Neuronal stem cell (in vitro differentiated cells): ENCODE data around the gene LINC00632.

Experiments used
- DNase-seq: peaks from one replicate; pipeline ENCODE4 v3.0.0-alpha.2; 2013; ENCODE audit warnings: low spot score
- H2AFZ ChIP-seq: one replicate; pipeline ENCODE4 v1.6.1; 2013; ENCODE audit warnings: mild to moderate bottlenecking, low read length, inconsistent platforms
- H2AK5ac ChIP-seq: 2 replicates; pipeline ENCODE4 v1.6.1; 2013; ENCODE audit warnings: low read depth, mild to moderate bottlenecking, inconsistent platforms, low read length, moderate library complexity, mixed read lengths
- H2BK120ac ChIP-seq: 2 replicates; pipeline ENCODE4 v1.6.1; 2013; ENCODE audit warnings: low read depth, mild to moderate bottlenecking, inconsistent platforms, low read length, moderate library complexity, mixed read lengths
- H2BK12ac ChIP-seq: one replicate; pipeline ENCODE4 v1.6.1; 2013; ENCODE audit warnings: low read length, inconsistent platforms
- H2BK15ac ChIP-seq: 2 replicates; pipeline ENCODE4 v1.6.1; 2013; ENCODE audit warnings: mild to moderate bottlenecking, low read length, inconsistent platforms, mixed read lengths
- H2BK5ac ChIP-seq: one replicate; pipeline ENCODE4 v1.6.1; 2013; ENCODE audit warnings: inconsistent platforms, mild to moderate bottlenecking, low read length, moderate library complexity
- H3K14ac ChIP-seq: one replicate; pipeline ENCODE4 v1.6.1; 2013; ENCODE audit warnings: low read length, inconsistent platforms
- H3K18ac ChIP-seq: 2 replicates; pipeline ENCODE4 v1.6.1; 2013; ENCODE audit warnings: low read length, inconsistent platforms
- H3K23ac ChIP-seq: 2 replicates; pipeline ENCODE4 v1.6.1; 2013; ENCODE audit warnings: low read depth, mild to moderate bottlenecking, mixed read lengths, low read length, inconsistent platforms; ENCODE audit not compliant: poor library complexity
- H3K27ac ChIP-seq: replicated peaks from 3 replicates; pipeline ENCODE4 v1.5.1; 2013; ENCODE audit warnings: low read length, inconsistent platforms
- H3K27me3 ChIP-seq, 3 experiments: 2 replicates each; pipeline ENCODE4 v1.6.1; 2013; ENCODE audit warnings: low read length in 3 of 3, mild to moderate bottlenecking in 2 of 3, inconsistent platforms in 1 of 3, low read depth in 1 of 3, mixed read lengths in 1 of 3, moderate library complexity in 1 of 3; ENCODE audit not compliant: control insufficient read depth in 3 of 3, insufficient read depth in 3 of 3
- H3K36me3 ChIP-seq, 2 donors: replicated peaks in 1 of 2; 2 replicates each; pipeline ENCODE4 v1.6.1; 2013; ENCODE audit warnings: low read length in 2 of 2; ENCODE audit not compliant: control insufficient read depth in 2 of 2, insufficient read depth in 2 of 2
- H3K4ac ChIP-seq: 2 replicates; pipeline ENCODE4 v1.6.1; 2013; ENCODE audit warnings: inconsistent platforms, mild to moderate bottlenecking, low read length, moderate library complexity
- H3K4me1 ChIP-seq, 2 donors: 1 replicate in 1 of 2; 2 replicates in 1 of 2; pipeline ENCODE4 v1.6.1; 2013; ENCODE audit warnings: low read length in 2 of 2, low read depth in 1 of 2; ENCODE audit not compliant: control insufficient read depth in 2 of 2, insufficient read depth in 1 of 2
- H3K4me2 ChIP-seq: one replicate; pipeline ENCODE4 v1.6.1; 2013; ENCODE audit warnings: mild to moderate bottlenecking, low read length, inconsistent platforms; ENCODE audit not compliant: insufficient read depth, poor library complexity, severe bottlenecking
- H3K4me3 ChIP-seq, 2 donors: 2 replicates each; pipeline ENCODE4 v1.5.1; 2013; ENCODE audit warnings: low read length in 2 of 2, mild to moderate bottlenecking in 2 of 2, inconsistent platforms in 1 of 2, moderate library complexity in 1 of 2
- H3K79me1 ChIP-seq: one replicate; pipeline ENCODE4 v1.6.1; 2013; ENCODE audit warnings: low read depth, mild to moderate bottlenecking, inconsistent platforms, low read length, moderate library complexity
- H3K9ac ChIP-seq: one replicate; pipeline ENCODE4 v1.6.1; 2013; ENCODE audit warnings: mild to moderate bottlenecking, low read depth, low read length, inconsistent platforms; ENCODE audit not compliant: poor library complexity
- H3K9me3 ChIP-seq, 2 donors: replicated peaks in 1 of 2; 2 replicates each; pipeline versions ENCODE3 to v1.6.1; 2013; ENCODE audit warnings: low read length in 2 of 2, mild to moderate bottlenecking in 2 of 2, inconsistent platforms in 1 of 2, low read depth in 1 of 2, mixed read lengths in 1 of 2, moderate library complexity in 1 of 2; ENCODE audit not compliant: control insufficient read depth in 2 of 2, insufficient read depth in 1 of 2
- H4K8ac ChIP-seq: one replicate; pipeline ENCODE4 v1.6.1; 2013; ENCODE audit warnings: low read depth, mild to moderate bottlenecking, inconsistent platforms, low read length, moderate library complexity
- H4K91ac ChIP-seq: one replicate; pipeline ENCODE4 v1.6.1; 2013; ENCODE audit warnings: low read length, low read depth, mild to moderate bottlenecking, inconsistent platforms; ENCODE audit not compliant: poor library complexity
- WGBS, 2 donors: extraction: QIAGEN DNeasy Blood & Tissue Kit; methylation state at CpG; one replicate each; pipeline ENCODE4 v1.1.7; 2013; ENCODE audit warnings: missing lambda C conversion rate in 2 of 2, mixed read lengths in 1 of 2; ENCODE audit not compliant: insufficient read length in 2 of 2, insufficient replicate concordance in 1 of 2; ENCODE audit errors: extremely low coverage in 2 of 2; 5-methylcytosine and 5-hydroxymethylcytosine counted together

The LINC00632 gene

DNA sequence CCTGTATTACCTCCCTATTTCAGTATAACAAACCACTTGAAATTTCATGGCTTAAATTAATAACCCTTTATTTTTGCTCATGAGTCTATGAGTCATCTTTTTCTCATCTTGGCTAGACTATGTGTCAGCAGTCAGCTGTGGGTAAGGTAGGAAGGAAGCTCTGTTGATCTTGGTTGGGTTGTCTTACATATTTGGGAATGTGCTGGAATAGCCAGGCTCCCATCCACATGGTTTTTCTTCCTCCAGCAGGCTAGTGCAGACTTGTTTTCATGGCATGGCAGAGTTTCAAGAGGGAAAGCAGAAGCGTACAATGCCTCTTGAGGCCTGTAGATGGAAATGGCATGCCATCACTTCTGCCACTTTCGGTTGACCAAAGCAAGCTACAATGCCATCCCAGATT, 89.7 kb downstream of the LINC00632 start:
- Histone ChIP-seq H4K8ac (no peak overlapping the region), H3K4me3 (no peak overlapping the region), H3K18ac (no peak overlapping the region), H2BK12ac (no peak overlapping the region), H3K9ac (no peak overlapping the region), H3K27me3 (no peaks in the 10 kb centered on the region), H3K9me3 (no peaks in the 10 kb centered on the region), H2AK5ac (no peak overlapping the region), H3K23ac (no peak overlapping the region), H2AFZ (no peak overlapping the region), H3K79me1 (no peaks in the 10 kb centered on the region), H3K27ac (no peak overlapping the region), H3K36me3 (no peaks in the 10 kb centered on the region), H3K4me2 (no peak overlapping the region), H2BK15ac (no peak overlapping the region), H3K14ac (no peak overlapping the region), H2BK5ac (no peak overlapping the region), H3K4me1 (no peaks in the 10 kb centered on the region), H2BK120ac (no peak overlapping the region), H3K4ac (no peak overlapping the region), H4K91ac (no peak overlapping the region)
- DNase-seq, result no peak
- WGBS, 2 donors, result no CpG with 5 or more reads among the region's 2 CpGs

DNA sequence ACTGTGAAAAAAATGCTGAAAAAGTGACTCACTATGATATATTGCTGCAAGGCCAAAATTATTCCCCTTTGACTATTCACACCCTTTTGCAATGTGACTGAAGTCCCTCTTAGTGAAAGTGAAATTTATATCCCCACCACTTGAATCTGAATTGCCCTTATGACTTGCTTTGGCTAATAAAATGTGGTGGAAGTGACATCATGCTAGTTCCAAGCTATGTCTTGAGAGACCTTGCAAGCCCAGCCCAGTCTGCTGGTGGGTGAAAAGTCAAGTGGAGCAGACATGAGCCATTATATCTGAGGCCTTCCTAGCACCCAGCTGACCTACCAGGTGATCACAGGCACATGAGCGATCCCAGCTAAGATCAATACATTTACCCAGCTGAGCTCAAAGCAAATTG, 94.7 kb downstream of the LINC00632 start:
- Histone ChIP-seq H3K36me3 (no peaks in the 10 kb centered on the region), H2BK5ac (no peak overlapping the region)
- no CpG with 5 or more reads among the region's 1 CpG for WGBS, 2 donors

GRCh38 chrX:140815868-140816267, 106.3 kb downstream of the LINC00632 start:
- H4K8ac ChIP-seq, result no peak overlapping the region
- WGBS, 2 donors, result no CpG with 5 or more reads among the region's 6 CpGs

More for the DNA sequence above, 94.7 kb downstream of the LINC00632 start:
- Histone ChIP-seq H4K8ac (no peak overlapping the region), H3K4me1 (no peaks in the 10 kb centered on the region), H3K18ac (no peak overlapping the region), H3K9me3 (no peaks in the 10 kb centered on the region), H3K4me3 (no peak overlapping the region), H3K4ac (no peak overlapping the region), H3K79me1 (no peaks in the 10 kb centered on the region), H2AFZ (no peak overlapping the region), H2BK15ac (no peak overlapping the region), H2BK12ac (no peak overlapping the region), H2AK5ac (no peak overlapping the region), H3K27me3 (no peaks in the 10 kb centered on the region), H3K14ac (no peak overlapping the region), H4K91ac (no peak overlapping the region), H2BK120ac (no peak overlapping the region), H3K23ac (no peak overlapping the region), H3K4me2 (no peak overlapping the region), H3K9ac (no peak overlapping the region), H3K27ac (no peak overlapping the region)
- no peak for DNase-seq

GRCh38 chrX:140817943-140818342, 108.4 kb downstream of the LINC00632 start:
- no peak overlapping the region for H2AFZ ChIP-seq
- no peak overlapping the region for H4K91ac ChIP-seq
- H2AK5ac ChIP-seq, result no peak overlapping the region
- no peak overlapping the region for H2BK5ac ChIP-seq
- H3K4ac ChIP-seq, result no peak overlapping the region
- no peak overlapping the region for H3K4me2 ChIP-seq
- no peak overlapping the region for H2BK15ac ChIP-seq
- H3K79me1 ChIP-seq, result no peaks in the 10 kb centered on the region
- no peak overlapping the region for H2BK12ac ChIP-seq
- no peak overlapping the region for H3K27ac ChIP-seq
- H3K4me1 ChIP-seq, result no peaks in the 10 kb centered on the region
- no peaks in the 10 kb centered on the region for H3K36me3 ChIP-seq
- no peak for DNase-seq
- H3K9ac ChIP-seq, result no peak overlapping the region
- no peaks in the 10 kb centered on the region for H3K9me3 ChIP-seq
- no peak overlapping the region for H3K18ac ChIP-seq
- no peak overlapping the region for H3K23ac ChIP-seq
- no peak overlapping the region for H2BK120ac ChIP-seq
- H3K27me3 ChIP-seq, result no peaks in the 10 kb centered on the region
- no peak overlapping the region for H4K8ac ChIP-seq
- H3K4me3 ChIP-seq, result no peak overlapping the region
- H3K14ac ChIP-seq, result no peak overlapping the region
- no CpG with 5 or more reads among the region's 6 CpGs for WGBS, 2 donors

More at GRCh38 chrX:140815868-140816267, 106.3 kb downstream of the LINC00632 start:
- no peaks in the 10 kb centered on the region for H3K4me1 ChIP-seq
- H3K4me3 ChIP-seq, result no peak overlapping the region
- no peak overlapping the region for H3K9ac ChIP-seq
- no peak overlapping the region for H3K18ac ChIP-seq
- no peak overlapping the region for H3K4me2 ChIP-seq
- no peak overlapping the region for H2AK5ac ChIP-seq
- no peaks in the 10 kb centered on the region for H3K79me1 ChIP-seq
- H3K9me3 ChIP-seq, result no peaks in the 10 kb centered on the region
- H2BK5ac ChIP-seq, result no peak overlapping the region
- no peaks in the 10 kb centered on the region for H3K36me3 ChIP-seq
- no peak overlapping the region for H2BK15ac ChIP-seq
- H3K14ac ChIP-seq, result no peak overlapping the region
- no peak overlapping the region for H2BK120ac ChIP-seq
- H2AFZ ChIP-seq, result no peak overlapping the region
- H3K27me3 ChIP-seq, result no peaks in the 10 kb centered on the region
- no peak for DNase-seq
- H4K91ac ChIP-seq, result no peak overlapping the region
- H2BK12ac ChIP-seq, result no peak overlapping the region
- H3K27ac ChIP-seq, result no peak overlapping the region
- no peak overlapping the region for H3K23ac ChIP-seq
- no peak overlapping the region for H3K4ac ChIP-seq
